ENCODE results near the gene APEH.
"Not testable (repeated sequence)": the region's sequence is repeated elsewhere in the genome, so short reads cannot be mapped to it uniquely, and the experiment has no call there.

APEH gene

GRCh38 chr3:49668861-49669260 lies 5.3 kb upstream of the APEH start:
- no peak overlapping the region for H3K4me3 ChIP-seq (ENCODE audit: low read length)

GRCh38 chr3:49669352-49669751 lies 4.8 kb upstream of the APEH start:
- H3K4me3 ChIP-seq (ENCODE audit: low read length) = no peak overlapping the region
- TF ChIP-seq ZNF274 (IDR thresholded peaks at IDR 0.05; ENCODE audit: low read depth, low read length) = no peak

More at GRCh38 chr3:49668861-49669260, 5.3 kb upstream of the APEH start:
- no peak for TF ChIP-seq ZNF274 (IDR thresholded peaks at IDR 0.05; ENCODE audit: low read depth, low read length)

DNA sequence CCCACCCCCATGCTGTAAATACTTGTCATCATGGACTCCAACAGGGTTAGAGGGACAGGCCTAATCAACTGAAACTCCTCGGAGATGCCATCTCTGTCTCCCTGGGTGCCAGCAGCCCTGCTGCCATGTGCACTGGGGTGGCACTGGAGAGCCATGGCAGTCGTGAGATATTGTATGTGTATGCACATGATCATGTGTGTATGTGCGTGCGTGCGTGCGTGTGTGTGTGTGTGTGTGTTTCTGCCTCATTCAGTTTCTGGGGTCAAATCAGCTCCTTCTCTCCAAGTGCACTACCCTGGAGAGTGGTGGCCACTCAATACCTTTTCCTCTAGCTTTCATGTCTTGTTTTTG lies 3.2 kb upstream of the APEH start:
- no peak for TF ChIP-seq ZNF274 (IDR thresholded peaks at IDR 0.05; ENCODE audit: low read depth, low read length)
- no peak overlapping the region for H3K4me3 ChIP-seq (ENCODE audit: low read length)

DNA sequence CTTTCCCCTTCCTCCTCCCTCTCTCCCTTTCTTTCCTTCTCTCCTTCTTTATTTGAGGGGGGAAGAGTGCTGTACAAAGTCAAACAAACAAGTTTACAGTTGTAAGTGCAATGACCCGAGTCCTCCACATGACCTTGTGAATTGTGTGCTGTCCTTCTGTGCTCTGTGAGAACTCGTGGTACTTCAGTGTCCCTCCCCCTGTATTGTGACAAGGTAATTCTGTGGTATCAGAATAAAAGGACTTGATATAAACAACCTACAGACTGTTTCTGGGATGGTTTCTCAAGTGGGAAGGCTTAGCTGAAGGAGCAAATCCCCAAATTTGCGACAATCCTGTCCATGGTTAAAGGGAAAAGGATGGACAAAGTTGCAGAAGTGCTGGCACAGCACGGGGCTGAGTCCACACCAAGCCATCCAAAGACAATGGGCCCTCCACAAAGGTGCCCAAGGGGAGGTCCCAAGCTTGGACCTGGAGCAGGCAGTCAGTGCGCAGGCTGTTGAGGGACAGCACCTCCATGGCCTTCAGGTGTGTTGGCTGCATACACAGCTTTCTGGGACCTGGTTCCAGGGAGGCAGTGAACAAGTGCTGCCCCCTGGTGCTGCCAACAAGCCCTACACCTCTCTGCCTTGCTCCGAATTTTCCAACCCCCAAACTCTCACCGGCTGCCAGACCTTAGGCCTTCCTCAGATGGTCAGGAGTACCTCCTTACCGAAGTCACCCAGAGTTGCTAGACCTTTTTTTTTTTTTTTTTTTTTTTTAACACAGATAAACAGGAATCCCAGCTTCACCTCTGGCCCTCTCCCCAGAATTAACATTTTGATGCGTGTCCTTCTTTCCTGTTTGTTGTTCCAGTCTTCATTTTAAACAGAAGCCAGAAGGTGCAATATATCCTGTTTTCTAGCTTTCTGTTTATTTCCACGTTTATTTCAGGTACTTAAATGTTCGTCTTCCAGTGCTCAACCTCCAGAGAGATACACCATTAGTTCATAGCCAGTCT lies 2.6 kb upstream of the APEH start:
- H3K4me3 ChIP-seq (ENCODE audit: low read length) = no peak overlapping the region
- no peak for TF ChIP-seq ZNF274 (IDR thresholded peaks at IDR 0.05; ENCODE audit: low read depth, low read length)

GRCh38 chr3:49673121-49673714 lies 933 bp upstream of the APEH start:
- no peak for TF ChIP-seq ZNF274 (IDR thresholded peaks at IDR 0.05; ENCODE audit: low read depth, low read length)
- H3K4me3 ChIP-seq (ENCODE audit: low read length) = peak overlapping the region; percentile 69

- no peak for TF ChIP-seq ZNF274 (IDR thresholded peaks at IDR 0.05; ENCODE audit: low read depth, low read length)
- peak overlapping the region; percentile 75; the same call in 1 of the 2 replicates for H3K4me3 ChIP-seq (ENCODE audit: low read length)
Measured at GRCh38 chr3:49674497-49674983, 389 bp downstream of the APEH start.

DNA sequence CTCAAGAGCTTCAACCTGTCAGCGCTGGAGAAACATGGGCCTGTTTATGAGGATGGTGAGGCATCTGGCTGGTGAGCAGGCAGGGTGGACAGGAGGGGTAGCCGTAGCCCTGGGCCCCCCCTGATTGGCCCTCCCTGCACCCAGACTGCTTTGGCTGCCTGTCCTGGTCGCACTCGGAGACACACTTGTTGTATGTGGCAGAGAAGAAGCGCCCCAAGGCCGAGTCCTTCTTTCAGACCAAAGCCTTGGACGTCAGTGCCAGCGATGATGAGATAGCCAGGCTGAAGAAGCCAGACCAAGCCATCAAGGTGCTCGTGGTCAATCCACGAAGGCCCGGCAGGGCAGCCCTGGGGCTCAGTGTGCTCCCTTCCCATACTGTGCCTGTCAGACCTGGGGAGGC lies 1.8 kb downstream of the APEH start:
- TF ChIP-seq ZNF274 (IDR thresholded peaks at IDR 0.05; ENCODE audit: low read depth, low read length) = no peak
- H3K4me3 ChIP-seq (ENCODE audit: low read length) = no peak overlapping the region

GRCh38 chr3:49680493-49681231 lies 6.5 kb downstream of the APEH start:
- no peak overlapping the region for H3K4me3 ChIP-seq (ENCODE audit: low read length)
- TF ChIP-seq ZNF274 (IDR thresholded peaks at IDR 0.05; ENCODE audit: low read depth, low read length) = no peak

GRCh38 chr3:49681232-49681522 lies 7.0 kb downstream of the APEH start:
- H3K4me3 ChIP-seq (ENCODE audit: low read length) = no peak overlapping the region
- no peak for TF ChIP-seq ZNF274 (IDR thresholded peaks at IDR 0.05; ENCODE audit: low read depth, low read length)

DNA sequence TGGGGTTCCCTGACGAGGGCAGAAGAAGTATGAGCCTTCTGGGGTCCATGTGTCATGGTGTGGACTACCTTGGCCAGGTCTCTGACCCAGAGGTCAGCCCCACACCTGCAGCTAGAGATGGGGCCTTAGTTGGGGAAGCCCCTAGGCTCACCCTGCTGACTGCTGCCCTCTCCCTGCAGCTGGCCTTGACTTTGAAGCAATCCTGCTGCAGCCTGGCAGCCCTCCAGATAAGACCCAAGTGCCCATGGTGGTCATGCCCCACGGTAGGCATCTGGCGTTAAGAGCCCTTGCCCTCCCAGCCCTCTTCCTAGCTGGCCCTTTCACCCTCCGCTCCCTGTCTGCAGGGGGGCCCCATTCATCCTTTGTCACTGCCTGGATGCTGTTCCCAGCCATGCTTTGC lies 7.4 kb downstream of the APEH start:
- no peak overlapping the region for H3K4me3 ChIP-seq (ENCODE audit: low read length)
- no peak for TF ChIP-seq ZNF274 (IDR thresholded peaks at IDR 0.05; ENCODE audit: low read depth, low read length)

- no peak overlapping the region for H3K4me3 ChIP-seq (ENCODE audit: low read length)
- TF ChIP-seq ZNF274 (IDR thresholded peaks at IDR 0.05; ENCODE audit: low read depth, low read length) = no peak
Measured at GRCh38 chr3:49683162-49683561, 9.0 kb downstream of the APEH start.

DNA sequence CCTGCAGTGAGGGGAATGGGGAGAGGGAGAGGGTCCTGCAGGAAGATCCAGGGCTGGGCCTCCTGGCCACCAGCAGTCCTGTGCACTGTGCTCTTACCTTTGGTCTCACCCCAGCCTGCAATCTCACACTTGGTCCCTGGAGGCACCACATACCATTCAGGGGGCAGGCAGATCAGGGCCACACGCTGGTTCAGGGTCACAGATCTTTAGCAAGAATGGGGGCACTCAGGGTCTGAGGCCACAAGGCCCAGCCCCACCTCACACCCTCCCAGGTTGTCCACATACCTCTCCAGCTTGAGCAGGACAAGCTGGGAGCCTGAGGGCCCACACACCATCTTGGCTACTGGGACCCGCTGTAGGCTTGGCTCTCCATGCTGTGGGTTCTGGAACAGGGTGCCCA lies 10.3 kb downstream of the APEH start:
- not testable (repeated sequence) for H3K4me3 ChIP-seq (ENCODE audit: low read length)

DNA sequence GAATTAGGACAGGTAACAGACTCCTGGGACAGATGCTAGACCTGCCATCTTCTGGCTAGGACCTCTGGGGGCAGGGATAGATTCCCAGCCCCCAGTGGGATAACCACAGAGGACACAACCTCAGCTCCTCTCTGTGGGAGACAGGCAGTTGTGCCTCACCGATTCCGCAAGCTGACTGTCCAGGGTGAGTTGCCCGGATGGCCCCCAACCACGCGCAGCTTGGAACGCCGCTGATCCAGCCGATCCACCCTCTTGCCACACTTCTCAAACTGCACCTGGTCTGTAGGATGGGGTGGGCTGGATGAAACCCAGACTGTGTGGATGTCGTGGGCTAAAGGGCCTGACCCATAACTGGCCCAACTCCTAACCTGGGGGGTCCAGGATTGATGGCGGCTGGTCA lies 11.0 kb downstream of the APEH start:
- not testable (repeated sequence) for H3K4me3 ChIP-seq (ENCODE audit: low read length)

DNA sequence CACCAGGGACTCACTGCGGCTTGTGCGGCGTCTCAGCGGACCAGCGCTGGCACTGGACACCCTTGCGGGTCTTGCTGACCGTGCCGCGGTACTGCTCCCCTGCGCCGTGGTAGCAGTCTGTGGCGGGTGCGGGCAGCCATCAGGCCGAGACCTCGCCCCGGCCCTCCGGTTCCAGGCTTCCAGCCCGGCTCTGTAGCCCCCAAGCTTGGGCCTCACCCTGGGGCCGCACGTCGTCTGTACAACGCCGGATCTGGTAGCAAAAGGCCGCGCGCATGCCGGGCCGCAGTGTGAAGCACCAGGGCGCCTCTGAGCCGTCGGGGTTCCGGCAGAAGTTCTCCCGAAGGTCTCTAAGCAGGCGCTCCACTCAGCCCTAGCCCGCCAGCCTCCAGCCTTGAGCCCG lies 11.7 kb downstream of the APEH start:
- not testable (repeated sequence) for H3K4me3 ChIP-seq (ENCODE audit: low read length)

- not testable (repeated sequence) for H3K4me3 ChIP-seq (ENCODE audit: low read length)
Measured at GRCh38 chr3:49686346-49686745, 12.2 kb downstream of the APEH start.

- H3K4me3 ChIP-seq (ENCODE audit: low read length) = not testable (repeated sequence)
Measured at GRCh38 chr3:49686769-49687423, 12.7 kb downstream of the APEH start.

GRCh38 chr3:49687424-49687795 lies 13.3 kb downstream of the APEH start:
- not testable (repeated sequence) for H3K4me3 ChIP-seq (ENCODE audit: low read length)

GRCh38 chr3:49688338-49689045 lies 14.3 kb downstream of the APEH start:
- peak overlapping the region; percentile 83; the same call in 1 of the 2 replicates for H3K4me3 ChIP-seq (ENCODE audit: low read length)
